ACHN (cell line): ENCODE results near the gene IL17A.

Experiments
- DNase-seq: peaks from one replicate; pipeline ENCODE4 v3.0.0-alpha.2; 2015
- in situ Hi-C: cut with HindIII; loops from 2 replicates; pipeline ENCODE4 v1.10.0; 2017; ENCODE audit warnings: low sequenced_read_pairs, low pct_ligation_motif_present, low pct_unique_long_range_greater_than_20kb

The IL17A gene

DNA sequence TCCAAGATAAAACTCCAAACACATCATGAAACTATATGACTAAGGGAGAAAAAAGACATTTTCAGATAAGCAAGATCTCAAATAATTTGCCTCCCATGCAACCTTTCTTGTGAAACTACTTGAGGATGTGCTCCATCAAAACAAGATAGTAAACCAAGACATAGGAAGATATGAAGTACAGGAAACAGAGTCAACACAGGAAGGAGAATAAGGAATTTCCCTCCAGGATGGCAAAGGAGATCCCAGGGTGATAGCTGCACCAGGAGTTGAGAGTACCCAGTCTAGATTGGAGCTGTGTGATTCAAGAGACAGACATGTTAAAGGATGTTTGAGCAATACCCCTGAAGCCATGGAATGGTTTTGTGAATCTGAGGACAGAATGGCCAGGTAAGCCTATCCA, 15.3 kb downstream of the IL17A start:
- no peak for DNase-seq
- in situ Hi-C loops, result no loop called here

DNA sequence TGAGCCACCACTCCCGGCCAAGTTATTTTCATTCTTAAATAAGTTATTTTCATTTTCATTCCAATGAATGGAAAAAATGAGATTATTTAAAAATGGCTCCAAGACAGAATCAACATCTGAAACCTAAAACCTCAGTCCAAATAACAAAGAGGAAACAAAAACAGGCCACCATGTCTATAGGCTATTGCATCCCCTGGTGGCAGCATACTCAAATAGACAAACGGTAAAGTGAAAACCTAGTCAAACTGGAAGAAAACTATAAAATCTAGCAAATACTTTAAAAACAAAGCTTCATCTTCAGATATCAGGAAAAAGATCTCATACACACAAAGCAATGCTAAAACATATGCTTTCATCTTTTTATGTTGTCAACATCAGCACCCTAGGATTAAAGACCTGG, 20.9 kb downstream of the IL17A start:
- in situ Hi-C loops, result no loop called here
- no peak for DNase-seq

DNA sequence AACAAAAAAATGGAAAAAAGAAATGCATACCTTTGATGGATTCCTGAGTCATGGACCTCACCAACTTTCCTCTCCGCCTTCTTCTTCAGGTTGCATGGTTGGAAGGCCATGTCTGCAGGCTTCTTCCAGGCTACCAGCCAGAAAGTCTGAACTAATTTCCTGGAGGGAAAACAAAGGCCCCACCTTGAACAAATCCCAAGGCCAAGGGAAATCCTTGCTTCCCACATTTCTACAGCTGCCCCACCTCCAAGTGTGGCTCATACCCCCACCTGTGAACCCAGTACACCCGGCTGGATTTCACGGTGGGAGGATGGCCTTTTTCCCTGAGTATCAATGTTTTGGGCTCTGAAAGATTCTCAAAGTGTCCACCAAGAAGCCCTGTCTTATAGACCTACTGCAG, 22.4 kb downstream of the IL17A start:
- in situ Hi-C loops, result no loop called here
- no peak for DNase-seq

DNA sequence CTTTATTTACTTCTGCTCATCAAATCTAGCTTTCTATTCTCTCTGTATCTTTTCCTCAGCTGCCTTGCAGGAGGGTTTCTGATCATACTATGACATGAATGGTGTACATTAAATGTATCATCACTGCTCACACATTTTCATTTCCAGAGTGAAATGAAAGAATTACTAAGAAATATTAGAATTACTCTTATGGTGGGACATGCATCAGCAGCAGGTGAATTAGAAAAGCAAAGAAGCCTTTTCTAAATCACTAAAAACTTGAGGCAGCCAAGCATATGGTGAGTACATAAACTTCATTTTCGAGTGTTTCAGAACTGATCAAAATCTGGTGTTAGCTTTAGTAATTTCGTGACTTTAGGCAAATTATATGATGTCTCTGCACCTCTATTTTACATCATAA, 23.6 kb downstream of the IL17A start:
- in situ Hi-C loops, result no loop called here
- DNase-seq, result no peak

DNA sequence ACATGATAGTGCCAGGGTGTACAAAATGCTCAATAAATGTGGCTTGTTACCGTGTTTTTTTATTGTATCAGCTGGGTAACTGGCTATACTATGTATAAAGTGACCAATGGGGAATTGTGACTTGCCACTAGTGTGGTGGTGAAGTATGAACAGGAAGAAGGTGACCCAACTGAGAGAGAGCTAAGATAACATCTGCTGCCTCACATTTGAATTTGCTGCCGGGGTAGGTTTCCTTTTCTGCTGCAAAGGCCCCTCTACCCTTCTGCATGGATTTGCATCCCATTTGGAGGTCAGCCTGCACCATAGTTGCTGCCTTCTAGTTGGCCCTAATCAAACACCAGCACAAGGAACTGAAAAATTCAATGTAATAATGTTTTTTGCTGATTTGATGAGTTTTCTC, 24.1 kb downstream of the IL17A start:
- DNase-seq, result no peak
- in situ Hi-C loops, result no loop called here

DNA sequence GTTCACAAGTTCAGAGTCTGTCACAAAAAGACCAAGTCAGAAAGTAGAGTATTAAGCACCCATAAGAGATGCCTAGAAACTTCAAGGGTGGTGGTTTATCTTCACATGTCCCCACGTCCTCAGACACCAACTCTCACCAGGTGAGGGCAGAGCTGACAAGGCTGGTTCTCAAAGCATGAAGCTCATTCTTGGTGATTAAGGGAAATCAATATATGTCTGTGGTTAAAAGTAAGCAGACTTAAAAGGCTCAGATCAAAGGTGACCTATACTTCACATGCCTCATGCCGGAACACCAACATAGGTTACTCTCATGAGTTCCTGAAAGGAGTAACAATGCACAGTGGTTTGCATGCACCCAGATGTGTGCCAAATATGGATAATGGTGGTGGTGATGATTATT, 27.0 kb downstream of the IL17A start:
- in situ Hi-C loops, result no loop called here
- no peak for DNase-seq

DNA sequence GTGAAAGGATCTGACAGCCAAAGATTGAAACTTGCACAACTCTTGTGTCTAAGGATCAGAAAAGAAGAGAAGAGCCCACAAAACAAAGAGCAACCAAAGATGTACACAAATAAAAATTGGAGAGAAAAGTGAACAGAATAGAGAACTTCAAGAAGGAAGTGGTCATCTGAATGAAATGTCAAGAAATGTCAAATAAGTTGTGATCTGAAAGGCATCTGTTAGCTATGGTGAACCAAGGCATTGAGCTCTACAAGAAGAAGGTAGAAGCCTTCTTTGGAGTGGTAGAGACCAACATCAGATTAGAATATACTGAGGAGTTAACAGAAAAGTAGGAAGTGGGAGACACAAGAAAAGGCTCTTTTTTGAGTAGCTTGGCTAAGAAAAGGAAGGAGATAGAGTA, 29.6 kb downstream of the IL17A start:
- in situ Hi-C loops, result no loop called here
- DNase-seq, result no peak

DNA sequence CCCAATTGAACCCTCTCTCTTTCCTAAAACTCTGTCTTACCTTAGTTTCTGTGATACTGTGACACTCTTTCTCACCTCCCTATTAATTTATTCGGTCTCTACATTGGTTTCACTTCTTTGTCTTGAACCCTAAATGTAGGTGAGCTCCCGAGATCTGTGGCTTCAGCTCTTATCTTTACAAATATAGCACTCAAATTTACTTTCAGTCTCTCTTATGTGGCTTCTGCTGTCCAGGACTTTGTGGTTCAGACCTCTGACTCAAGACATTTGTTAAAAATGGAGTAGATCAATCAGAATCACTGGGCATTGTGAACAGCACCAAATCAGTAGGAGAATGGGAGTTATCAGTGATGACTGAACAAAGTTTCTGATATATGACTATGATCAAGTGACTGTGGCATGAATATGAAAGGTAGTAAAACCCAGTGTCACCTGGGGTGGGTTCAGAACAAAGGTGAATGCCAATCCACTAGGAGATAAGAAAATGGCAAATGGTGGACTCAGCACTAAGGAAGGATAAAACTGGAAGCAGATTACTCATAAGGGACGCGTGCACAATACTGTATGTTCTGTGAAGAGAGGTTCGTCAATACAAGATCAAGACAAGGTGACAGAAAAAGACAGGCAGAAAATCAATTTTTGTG, 30.9 kb downstream of the IL17A start:
- DNase-seq, result no peak
- in situ Hi-C loops, result no loop called here

DNA sequence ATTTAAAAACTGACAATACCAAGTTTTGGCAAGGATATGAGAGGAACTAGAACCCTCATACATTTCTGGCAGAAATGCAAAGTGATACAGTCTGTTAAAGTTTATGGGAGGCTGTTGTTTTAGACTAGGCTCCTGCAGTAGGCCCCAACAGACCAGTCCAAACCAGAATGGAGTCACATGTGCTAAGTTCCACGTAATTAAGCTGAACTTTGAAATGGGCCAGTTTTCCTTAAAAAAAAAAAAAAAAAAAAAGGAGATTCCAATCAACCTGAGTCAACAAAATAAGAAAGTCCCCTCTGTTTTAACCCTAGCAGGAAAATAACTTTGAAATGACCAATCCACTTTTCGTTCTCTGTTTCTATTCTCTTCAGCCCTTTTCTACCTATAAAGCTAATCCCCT, 31.6 kb downstream of the IL17A start:
- in situ Hi-C loops, result no loop called here
- no peak for DNase-seq

DNA sequence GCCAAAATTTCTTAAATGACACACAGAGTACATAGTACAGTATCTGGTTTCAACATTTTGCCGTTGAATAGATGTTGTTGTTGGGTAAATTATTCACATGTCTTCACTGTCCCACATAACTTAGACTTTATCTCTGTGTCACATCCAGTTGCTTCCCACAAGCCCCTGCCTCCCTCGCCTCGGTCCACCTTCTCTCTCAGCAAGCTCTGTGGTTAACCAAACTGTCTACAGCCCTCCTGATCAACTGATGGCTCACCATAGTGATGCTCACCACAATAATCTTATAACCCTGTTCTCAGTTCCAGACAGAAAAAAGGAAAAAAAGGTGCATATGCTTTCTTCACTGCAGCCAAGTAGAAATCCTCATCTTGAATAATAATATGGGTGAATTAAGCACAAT, 35.1 kb downstream of the IL17A start:
- no peak for DNase-seq
- in situ Hi-C loops, result no loop called here

DNA sequence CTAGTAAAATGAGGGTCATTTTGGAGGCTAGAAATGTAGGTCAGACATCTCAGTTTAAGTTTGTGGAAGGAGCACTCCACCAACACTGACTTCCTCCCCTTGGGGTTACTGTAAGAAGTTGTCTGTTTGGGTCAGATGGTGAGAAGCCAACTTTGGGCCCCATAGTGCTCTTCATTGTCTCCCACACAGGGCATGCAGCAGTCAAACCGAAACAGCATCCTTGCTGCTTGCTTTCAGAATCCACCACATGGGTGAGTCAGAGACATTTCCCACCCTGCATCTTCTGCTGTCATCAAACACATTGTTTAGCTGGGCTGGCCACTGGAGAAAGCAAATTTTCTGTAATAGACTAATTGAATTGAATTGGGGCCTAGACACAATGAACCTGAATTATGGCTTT, 41.3 kb downstream of the IL17A start:
- DNase-seq, result no peak
- in situ Hi-C loops, result no loop called here

DNA sequence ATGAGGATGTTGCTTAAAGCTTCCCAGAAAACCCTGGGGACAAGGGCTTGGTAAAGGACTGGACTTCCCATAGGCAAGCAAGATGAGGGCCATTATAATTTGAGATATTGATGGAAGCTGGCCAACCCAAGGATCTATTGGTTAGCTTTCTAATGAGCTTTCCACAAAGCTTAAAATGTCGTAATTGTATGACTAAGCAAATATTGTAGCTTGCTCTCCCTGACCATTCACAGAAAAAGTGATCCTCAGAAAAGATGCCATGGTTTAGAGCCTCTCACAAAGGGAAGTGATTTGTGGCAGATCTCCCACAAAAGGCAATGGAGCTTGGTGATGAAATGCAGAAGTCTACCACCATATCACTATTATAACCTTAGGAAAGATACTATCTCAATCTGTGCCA, 44.5 kb downstream of the IL17A start:
- no peak for DNase-seq
- in situ Hi-C loops, result no loop called here

DNA sequence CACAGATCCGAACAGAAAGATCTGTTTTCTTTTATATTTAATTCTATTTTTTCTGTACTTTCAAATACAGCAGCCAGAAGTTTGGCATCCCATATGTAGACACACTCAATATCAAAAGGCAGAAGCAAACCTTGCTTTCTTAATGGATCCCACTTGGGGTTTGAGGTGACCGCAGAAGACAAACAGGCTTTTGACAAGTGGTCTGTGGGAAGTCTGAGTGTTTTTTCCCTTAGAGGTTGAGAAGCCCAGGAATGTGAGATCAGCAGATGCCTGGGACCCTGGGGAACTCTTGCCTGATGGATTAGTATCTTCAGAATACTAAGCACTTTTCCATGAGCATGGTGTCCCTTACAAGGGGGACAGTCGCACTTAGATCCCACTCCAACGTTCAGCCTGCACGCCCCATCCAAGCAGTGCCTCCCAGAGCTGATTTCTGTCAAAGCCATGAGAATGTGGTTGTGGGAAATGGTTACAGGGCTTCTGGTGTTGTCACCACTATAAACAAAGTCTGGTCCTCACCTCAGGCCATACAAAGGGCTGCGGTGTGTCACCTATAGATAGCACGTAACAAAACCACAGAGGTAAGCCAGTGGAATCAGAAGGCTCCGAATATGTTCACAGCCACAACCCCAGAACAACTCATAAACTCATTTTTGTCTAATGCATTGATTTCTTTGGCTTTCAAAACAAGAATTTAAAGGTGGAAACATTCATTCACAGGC, 45.4 kb downstream of the IL17A start:
- DNase-seq, result no peak
- in situ Hi-C loops, result no loop called here

DNA sequence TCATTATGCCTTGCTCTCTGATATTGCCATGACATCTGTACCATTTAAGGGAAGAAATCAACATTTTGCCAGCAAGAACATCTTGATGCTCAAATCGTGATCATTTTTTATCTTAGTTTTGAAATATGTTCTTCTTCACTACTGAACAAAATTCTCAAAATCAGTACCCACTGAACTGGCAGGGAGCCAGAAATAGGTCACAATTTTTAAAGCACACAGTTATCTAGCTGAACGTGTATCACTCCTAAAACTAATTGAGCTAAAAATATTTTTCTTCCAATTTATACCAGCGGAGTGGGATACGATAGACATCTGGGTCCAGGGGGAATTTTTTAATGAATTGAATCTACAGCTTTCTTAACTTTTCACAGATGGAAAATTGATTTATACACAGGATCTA, 46.8 kb downstream of the IL17A start:
- in situ Hi-C loops, result no loop called here

DNA sequence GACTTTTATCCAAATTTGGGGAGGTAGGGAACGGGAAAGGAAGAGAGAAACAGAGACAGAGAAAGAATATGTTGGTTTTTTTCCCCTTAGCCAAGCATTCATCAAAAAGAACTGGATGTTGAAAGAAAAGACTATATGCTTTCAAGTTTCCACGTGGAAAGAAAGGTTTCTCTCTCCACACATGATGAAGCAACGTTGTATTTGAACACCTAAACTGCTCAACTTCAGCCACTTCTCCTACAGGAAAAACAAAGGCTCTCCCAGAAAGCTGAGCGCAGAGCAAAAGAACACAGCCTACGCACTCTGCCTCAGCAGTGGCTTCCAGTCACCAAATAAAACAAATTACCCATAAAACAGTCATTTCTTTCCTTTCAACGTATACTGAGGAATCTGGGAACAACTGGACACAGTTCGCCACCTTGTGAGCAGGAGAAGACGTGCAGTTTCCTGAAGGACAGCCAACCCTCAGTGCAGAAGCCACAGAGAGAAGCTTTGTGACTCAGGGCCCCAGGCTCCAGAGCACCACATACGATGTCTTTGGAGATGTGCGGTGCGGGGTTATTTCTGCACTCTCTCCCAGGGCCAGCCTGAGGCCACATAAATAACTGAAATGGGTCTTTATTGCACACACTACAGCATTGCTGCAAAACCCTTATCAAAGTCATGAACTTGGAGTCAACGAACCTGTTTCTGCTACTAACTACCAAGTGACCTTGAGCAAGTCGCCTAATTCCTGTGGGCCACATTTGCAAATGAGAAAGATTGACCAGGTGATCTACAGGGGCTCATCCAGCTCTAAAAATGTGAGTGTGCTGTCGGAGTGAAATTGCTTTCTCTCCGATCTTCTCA, 48.0 kb downstream of the IL17A start:
- in situ Hi-C loops, result no loop called here
- DNase-seq, result peak; percentile 71

More for the DNA sequence above, 46.8 kb downstream of the IL17A start:
- DNase-seq, result no peak
